Endodermal cell (in vitro differentiated cells): ENCODE measurements around the gene PIK3C3. TPM values are rescaled to one million over a fixed set of nuclear protein-coding genes. Genes with fewer than 3 reads are reported as not detected.

Experiments
- DNase-seq: peaks from one replicate; pipeline ENCODE4 v3.0.0-alpha.2; 2017
- H3K27ac ChIP-seq: 2 replicates; pipeline ENCODE4 v1.5.1; 2013; ENCODE audit warnings: mild to moderate bottlenecking, low read depth, low read length, moderate library complexity
- H3K27me3 ChIP-seq: 2 replicates; pipeline ENCODE4 v1.6.1; 2013; ENCODE audit warnings: mild to moderate bottlenecking, low read length, moderate library complexity; ENCODE audit not compliant: insufficient read depth, control insufficient read depth, poor library complexity, severe bottlenecking
- H3K36me3 ChIP-seq: 2 replicates; pipeline ENCODE4 v1.7.0; 2013; ENCODE audit warnings: mild to moderate bottlenecking, low read length, moderate library complexity; ENCODE audit not compliant: control insufficient read depth, insufficient read depth
- H3K4me1 ChIP-seq: one replicate; pipeline ENCODE4 v1.7.0; 2013; ENCODE audit warnings: low read length; ENCODE audit not compliant: control insufficient read depth, insufficient read depth
- H3K4me3 ChIP-seq: 2 replicates; pipeline ENCODE4 v1.5.1; 2013; ENCODE audit warnings: mild to moderate bottlenecking, low read length, moderate library complexity
- H3K9ac ChIP-seq: 2 replicates; pipeline ENCODE4 v1.6.1; 2013; ENCODE audit warnings: mild to moderate bottlenecking, low read length, moderate library complexity; ENCODE audit not compliant: poor library complexity, severe bottlenecking; ENCODE audit errors: extremely low read depth
- H3K9me3 ChIP-seq: 2 replicates; pipeline ENCODE4 v1.6.1; 2013; ENCODE audit warnings: mild to moderate bottlenecking, low read length, moderate library complexity; ENCODE audit not compliant: control insufficient read depth
- H3K27ac Mint-ChIP-seq: 2 replicates; pipeline ENCODE4 v1.8.0; 2020; ENCODE audit warnings: mixed read lengths
- H3K27me3 Mint-ChIP-seq: 2 replicates; pipeline ENCODE4 v1.8.0; 2021; ENCODE audit warnings: mild to moderate bottlenecking, mixed read lengths; ENCODE audit not compliant: insufficient read depth
- H3K36me3 Mint-ChIP-seq: 2 replicates; pipeline ENCODE4 v1.8.0; 2020; ENCODE audit warnings: low read depth, mixed read lengths
- H3K4me1 Mint-ChIP-seq: 2 replicates; pipeline ENCODE4 v1.8.0; 2020; ENCODE audit warnings: mixed read lengths
- H3K4me3 Mint-ChIP-seq: 2 replicates; pipeline ENCODE4 v1.8.0; 2020; ENCODE audit warnings: mild to moderate bottlenecking, moderate library complexity, mixed read lengths
- H3K9me3 Mint-ChIP-seq: 2 replicates; pipeline ENCODE4 v1.8.0; 2020; ENCODE audit warnings: mild to moderate bottlenecking, mixed read lengths
- CTCF ChIP-seq: fragments of 200-600 bp; sonication (generic); conservative IDR thresholded peaks from 2 replicates; pipeline ENCODE4 v1.5.0; 2021; ENCODE audit warnings: antibody characterized with exemption, mild to moderate bottlenecking
- WGBS, 2 experiments: methylation state at CpG; one replicate each; pipeline versions ENCODE4 v1.1.5 to v1.1.7; 2013; ENCODE audit warnings: missing lambda C conversion rate in 2 of 2, mixed read lengths in 1 of 2; ENCODE audit not compliant: insufficient coverage in 1 of 2, insufficient read length in 1 of 2; 5-methylcytosine and 5-hydroxymethylcytosine counted together
- total RNA-seq, 2 donors: library from RNA; stranded (reverse); fragmentation: NEBNext Ultra II Directional in 1 of 2; extraction: Animal tissue kit (Norgen Biotek cat#: 25700) in 1 of 2; gene quantifications; 2 replicates in 1 of 2; 3 replicates in 1 of 2; pipeline ENCODE4 v1.2.1, GENCODE V29; 2021

The PIK3C3 gene
- total RNA-seq, 2 donors from 2014 or later, result 47.0 to 64.8 TPM

- H3K4me3 Mint-ChIP-seq, result no peak overlapping the region
- no peak for DNase-seq
- H3K36me3 Mint-ChIP-seq, result peaks cover 3% of the 10 kb centered on the region
- H3K27ac Mint-ChIP-seq, result no peak overlapping the region
- H3K4me3 ChIP-seq, result no peak overlapping the region
- peaks cover 4% of the 10 kb centered on the region for H3K36me3 ChIP-seq
- H3K4me1 Mint-ChIP-seq, result peaks cover 9% of the 10 kb centered on the region
- H3K27ac ChIP-seq, result no peak overlapping the region
- no peak for TF ChIP-seq CTCF
- H3K9ac ChIP-seq, result no peak overlapping the region
- H3K9me3 Mint-ChIP-seq, result no peaks in the 10 kb centered on the region
- 89% methylated on average over 1 of the region's 1 CpG; no CpG with 5 or more reads in 1 of the 2 experiments for WGBS, 2 experiments
- H3K27me3 Mint-ChIP-seq, result peaks cover 2% of the 10 kb centered on the region
- peaks cover 6% of the 10 kb centered on the region for H3K9me3 ChIP-seq
- peaks cover 2% of the 10 kb centered on the region for H3K4me1 ChIP-seq
- H3K27me3 ChIP-seq, result no peaks in the 10 kb centered on the region
Measured at GRCh38 chr18:42092848-42093247, 137.8 kb downstream of the PIK3C3 start.

GRCh38 chr18:42094875-42095274 lies 139.8 kb downstream of the PIK3C3 start:
- Mint-ChIP-seq H3K36me3 (no peaks in the 10 kb centered on the region), H3K27me3 (peaks cover 2% of the 10 kb centered on the region), H3K4me1 (peaks cover 9% of the 10 kb centered on the region), H3K4me3 (no peak overlapping the region), H3K27ac (no peak overlapping the region), H3K9me3 (no peaks in the 10 kb centered on the region)
- Histone ChIP-seq H3K27ac (no peak overlapping the region), H3K27me3 (no peaks in the 10 kb centered on the region), H3K4me3 (no peak overlapping the region), H3K4me1 (peaks cover 2% of the 10 kb centered on the region), H3K36me3 (no peaks in the 10 kb centered on the region), H3K9me3 (no peaks in the 10 kb centered on the region), H3K9ac (no peak overlapping the region)
- no peak for DNase-seq
- no peak for TF ChIP-seq CTCF

GRCh38 chr18:42095732-42096377 lies 140.8 kb downstream of the PIK3C3 start:
- H3K4me1 Mint-ChIP-seq, result peaks cover 12% of the 10 kb centered on the region

More at GRCh38 chr18:42095732-42096377, 140.8 kb downstream of the PIK3C3 start:
- Histone ChIP-seq H3K9ac (no peak overlapping the region), H3K27me3 (no peaks in the 10 kb centered on the region), H3K27ac (no peak overlapping the region), H3K4me3 (no peak overlapping the region), H3K36me3 (no peaks in the 10 kb centered on the region), H3K9me3 (no peaks in the 10 kb centered on the region), H3K4me1 (peaks cover 6% of the 10 kb centered on the region)
- TF ChIP-seq CTCF, result no peak
- Mint-ChIP-seq H3K27ac (no peak overlapping the region), H3K27me3 (peaks cover 2% of the 10 kb centered on the region), H3K36me3 (no peaks in the 10 kb centered on the region), H3K4me3 (no peak overlapping the region), H3K9me3 (no peaks in the 10 kb centered on the region)
- DNase-seq, result no peak
